AG08396 (cell line): ENCODE data around the gene CD109.
A peak's percentile ranks its signal among the peaks of the same experiment; 100 is the strongest.

Source experiments
- DNase-seq: peaks from one replicate; pipeline ENCODE4 v3.0.0; 2012; ENCODE audit warnings: low spot score, mixed read lengths

CD109 gene

GRCh38 chr6:73858376-73858775 is 162.4 kb downstream of the CD109 start:
- DNase-seq: no peak

GRCh38 chr6:73860303-73860702 is 164.3 kb downstream of the CD109 start:
- no peak for DNase-seq

- DNase-seq: no peak
Measured at GRCh38 chr6:73866305-73866704, 170.3 kb downstream of the CD109 start.

- DNase-seq: no peak
Measured at GRCh38 chr6:73867411-73867810, 171.4 kb downstream of the CD109 start.

DNA sequence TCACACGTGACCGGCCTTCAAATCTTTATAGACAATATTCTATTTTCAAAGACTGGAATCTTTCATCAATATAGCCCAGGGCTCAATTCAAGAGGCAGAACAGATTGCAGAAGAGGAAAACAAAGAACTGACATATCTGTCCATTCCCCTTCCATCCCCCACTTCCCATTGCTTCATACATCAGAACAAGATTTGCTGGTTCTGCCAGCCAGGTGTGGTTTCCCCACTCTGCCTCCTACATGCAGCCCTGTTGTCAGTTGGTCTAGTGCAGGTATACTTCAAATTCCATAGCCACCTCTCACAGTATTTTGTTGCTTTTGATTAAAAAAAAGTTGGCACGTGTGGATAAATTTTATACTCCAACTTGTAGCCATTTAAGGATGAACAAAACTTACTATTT is 174.9 kb downstream of the CD109 start:
- DNase-seq: no peak

DNA sequence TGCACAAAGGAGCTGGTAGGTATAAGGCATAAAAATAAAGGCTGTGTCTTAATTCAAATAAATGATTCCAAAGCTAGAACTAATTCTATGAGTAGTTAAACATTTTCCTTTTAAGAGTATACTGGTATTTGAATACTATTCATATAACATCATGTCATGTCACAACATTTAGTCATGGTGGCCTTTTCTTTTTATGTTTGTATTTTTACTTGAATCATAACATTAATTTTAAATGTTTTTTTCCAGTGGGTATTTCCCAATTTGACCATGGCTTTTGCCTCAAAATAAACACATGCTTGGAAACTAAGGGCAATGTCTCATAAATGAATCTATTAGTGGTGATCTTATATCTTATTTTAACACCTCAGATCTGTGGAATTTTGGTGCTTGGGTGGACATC is 177.1 kb downstream of the CD109 start:
- DNase-seq: peak; percentile 20
